Mesothelial cell of epicardium (in vitro differentiated cells): ENCODE measurements around the gene C8A. TPM values are rescaled to one million over a fixed set of nuclear protein-coding genes. Genes with fewer than 3 reads are reported as not detected.

Source experiments
- DNase-seq, 2 experiments: peaks; one replicate each; pipeline ENCODE4 v3.0.0; 2021; ENCODE audit warnings: low spot score in 2 of 2; ENCODE audit not compliant: unreplicated experiment in 2 of 2
- H3K27ac Mint-ChIP-seq: 2 replicates; pipeline ENCODE4 v1.8.0; 2021; ENCODE audit warnings: mixed read lengths
- H3K27me3 Mint-ChIP-seq: 2 replicates; pipeline ENCODE4 v1.8.0; 2021; ENCODE audit warnings: low read depth, mixed read lengths
- H3K36me3 Mint-ChIP-seq: 2 replicates; pipeline ENCODE4 v1.8.0; 2021; ENCODE audit warnings: mixed read lengths
- H3K4me1 Mint-ChIP-seq: 2 replicates; pipeline ENCODE4 v1.8.0; 2021; ENCODE audit warnings: mixed read lengths
- H3K4me3 Mint-ChIP-seq: 2 replicates; pipeline ENCODE4 v1.8.0; 2021; ENCODE audit warnings: mild to moderate bottlenecking, moderate library complexity, mixed read lengths
- H3K9me3 Mint-ChIP-seq: 2 replicates; pipeline ENCODE4 v1.8.0; 2021; ENCODE audit warnings: mixed read lengths
- CTCF ChIP-seq: fragments of 200-600 bp; sonication (generic); IDR thresholded peaks from one replicate; pipeline ENCODE4 v1.5.0; 2021; ENCODE audit warnings: antibody characterized with exemption; ENCODE audit not compliant: unreplicated experiment
- total RNA-seq: library from RNA; stranded (reverse); gene quantifications from 3 replicates; pipeline ENCODE4 v1.2.1, GENCODE V29; 2021

Gene C8A
- total RNA-seq, 1 donor from 2014 or later, result not detected

GRCh38 chr1:56831871-56832693, 22.5 kb upstream of the C8A start:
- DNase-seq, result peak; percentile 44 to 83
- H3K36me3 Mint-ChIP-seq, result no peaks in the 10 kb centered on the region
- no peak overlapping the region for H3K27ac Mint-ChIP-seq
- TF ChIP-seq CTCF, result peak; percentile 95
- peaks cover 56% of the 10 kb centered on the region for H3K27me3 Mint-ChIP-seq
- no peaks in the 10 kb centered on the region for H3K9me3 Mint-ChIP-seq
- peak overlapping the region; percentile 39 for H3K4me3 Mint-ChIP-seq
- peaks cover 2% of the 10 kb centered on the region for H3K4me1 Mint-ChIP-seq

- Mint-ChIP-seq H3K36me3 (no peaks in the 10 kb centered on the region), H3K4me1 (peaks cover 8% of the 10 kb centered on the region), H3K27me3 (peaks cover 58% of the 10 kb centered on the region), H3K4me3 (no peak overlapping the region), H3K27ac (no peak overlapping the region), H3K9me3 (no peaks in the 10 kb centered on the region)
- no peak for TF ChIP-seq CTCF
- no peak for DNase-seq
Measured at GRCh38 chr1:56833088-56833487, 21.5 kb upstream of the C8A start.

GRCh38 chr1:56834137-56834900, 20.3 kb upstream of the C8A start:
- Mint-ChIP-seq H3K9me3 (no peaks in the 10 kb centered on the region), H3K27me3 (peaks cover 53% of the 10 kb centered on the region), H3K36me3 (no peaks in the 10 kb centered on the region), H3K27ac (no peak overlapping the region), H3K4me1 (peaks cover 8% of the 10 kb centered on the region), H3K4me3 (no peak overlapping the region)
- TF ChIP-seq CTCF, result no peak
- DNase-seq, result no peak

- Mint-ChIP-seq H3K27me3 (peaks cover 43% of the 10 kb centered on the region), H3K27ac (no peak overlapping the region), H3K4me1 (peaks cover 8% of the 10 kb centered on the region), H3K9me3 (no peaks in the 10 kb centered on the region), H3K36me3 (no peaks in the 10 kb centered on the region), H3K4me3 (no peak overlapping the region)
- no peak for TF ChIP-seq CTCF
- DNase-seq, result no peak
Measured at GRCh38 chr1:56835657-56836056, 18.9 kb upstream of the C8A start.

GRCh38 chr1:56836359-56836758, 18.2 kb upstream of the C8A start:
- no peak overlapping the region for H3K4me3 Mint-ChIP-seq
- H3K27ac Mint-ChIP-seq, result no peak overlapping the region
- DNase-seq, result no peak
- H3K4me1 Mint-ChIP-seq, result peaks cover 8% of the 10 kb centered on the region
- peaks cover 38% of the 10 kb centered on the region for H3K27me3 Mint-ChIP-seq
- no peaks in the 10 kb centered on the region for H3K9me3 Mint-ChIP-seq
- no peak for TF ChIP-seq CTCF
- H3K36me3 Mint-ChIP-seq, result no peaks in the 10 kb centered on the region
